Endothelial cell of umbilical vein (primary cell): ENCODE data around the gene KRT77. TPM values are rescaled to one million over a fixed set of nuclear protein-coding genes. Genes with fewer than 3 reads are reported as not detected.

ENCODE experiments used
- BruUV-seq: library from RNA; stranded (reverse); fragments of 400-500 nt; replicated peaks from 2 replicates; lab custom pipeline; 2021; lab: Mats Ljungman, UMichigan
- CTCF ChIA-PET: fragments of 300-600, 350-600 bp; sonication (Branson Sonifier 250); formaldehyde crosslinking; loops from one replicate; lab custom pipeline; 2021; ENCODE audit warnings: antibody characterized with exemption, inconsistent platforms; lab: Charles Lee
- POLR2A ChIA-PET: fragments of 300-600, 350-600 bp; sonication (Branson Sonifier 250); formaldehyde crosslinking; loops from one replicate; lab custom pipeline; 2021; ENCODE audit warnings: antibody characterized with exemption, inconsistent platforms; lab: Charles Lee
- DNase-seq: peaks from one replicate; pipeline ENCODE4 v3.0.0-alpha.2; 2011; ENCODE audit warnings: low read depth, low spot score
- FAIRE-seq: peaks from 2 replicates; lab custom pipeline; 2011; peaks lifted over from hg19 to GRCh38; lab: Jason Lieb, UNC
- H2AFZ ChIP-seq: 2 replicates; pipeline ENCODE4 v1.6.0; 2012; ENCODE audit warnings: low read depth, low read length, control low read depth, inconsistent platforms
- H3K27ac ChIP-seq: 2 replicates; pipeline ENCODE4 v1.5.1; 2011; ENCODE audit warnings: low read depth, mild to moderate bottlenecking, control low read depth, low read length, moderate library complexity; ENCODE audit not compliant: insufficient read depth
- H3K27me3 ChIP-seq, 2 experiments: 2 replicates each; pipeline versions ENCODE4 v1.6.0 to v1.6.1; 2011; ENCODE audit warnings: low read length in 2 of 2, mixed read lengths in 1 of 2; ENCODE audit not compliant: control insufficient read depth in 2 of 2, insufficient read depth in 2 of 2
- H3K36me3 ChIP-seq, 2 experiments: 2 replicates in 1 of 2; 3 replicates in 1 of 2; pipeline ENCODE4 v1.5.1; 2011; ENCODE audit warnings: low read length in 2 of 2, mild to moderate bottlenecking in 1 of 2, moderate library complexity in 1 of 2; ENCODE audit not compliant: control insufficient read depth in 2 of 2, insufficient read depth in 2 of 2; ENCODE audit errors: extremely low read depth in 1 of 2
- H3K4me1 ChIP-seq: 3 replicates; pipeline ENCODE4 v1.5.1; 2011; ENCODE audit warnings: mild to moderate bottlenecking, low read length; ENCODE audit not compliant: control insufficient read depth, insufficient read depth; ENCODE audit errors: extremely low read depth
- H3K4me2 ChIP-seq: 2 replicates; pipeline ENCODE4 v1.6.1; 2011; ENCODE audit warnings: low read length, control low read depth, mixed read lengths; ENCODE audit not compliant: insufficient read depth
- H3K4me3 ChIP-seq, 3 experiments: fragments of 200-600 bp in 1 of 3; sonication (generic), shearing (Covaris generic) in 1 of 3; replicated peaks in 1 of 3; 2 replicates each; pipeline ENCODE4 v1.5.1; 2011 to 2016; ENCODE audit warnings: control low read depth in 3 of 3, low read length in 3 of 3, mild to moderate bottlenecking in 2 of 3, inconsistent platforms in 1 of 3, low read depth in 1 of 3, moderate library complexity in 1 of 3; ENCODE audit not compliant: insufficient read depth in 1 of 3
- H3K79me2 ChIP-seq: 2 replicates; pipeline ENCODE4 v1.6.0; 2012; ENCODE audit warnings: low read length, inconsistent platforms; ENCODE audit not compliant: control insufficient read depth, insufficient read depth
- H3K9ac ChIP-seq: replicated peaks from 2 replicates; pipeline ENCODE3; 2011; ENCODE audit warnings: low read length, control low read depth; ENCODE audit not compliant: insufficient read depth; ENCODE audit errors: extremely low read depth
- H3K9me1 ChIP-seq: replicated peaks from 3 replicates; pipeline ENCODE4 v1.6.0; 2011; ENCODE audit warnings: mild to moderate bottlenecking, low read length; ENCODE audit not compliant: control insufficient read depth, insufficient read depth; ENCODE audit errors: extremely low read depth
- H3K9me3 ChIP-seq: replicated peaks from 2 replicates; pipeline ENCODE4 v1.5.1; 2012; ENCODE audit warnings: low read length, inconsistent platforms; ENCODE audit not compliant: control insufficient read depth, insufficient read depth
- H4K20me1 ChIP-seq: replicated peaks from 2 replicates; pipeline ENCODE3; 2011; ENCODE audit warnings: mild to moderate bottlenecking, low read length; ENCODE audit not compliant: control insufficient read depth, insufficient read depth; ENCODE audit errors: extremely low read depth
- CTCF ChIP-seq, 2 donors: IDR thresholded peaks; 1 replicate in 1 of 2; 2 replicates in 1 of 2; pipeline ENCODE4 v1.5.1; 2011; ENCODE audit warnings: low read length in 2 of 2, mild to moderate bottlenecking in 2 of 2, moderate library complexity in 2 of 2, control low read depth in 1 of 2, inconsistent platforms in 1 of 2, low read depth in 1 of 2; ENCODE audit not compliant: insufficient read depth in 1 of 2; ENCODE audit errors: extremely low read depth in 1 of 2
- EZH2 ChIP-seq: IDR thresholded peaks from 2 replicates; pipeline ENCODE4 v1.6.1; 2012; ENCODE audit warnings: borderline replicate concordance, low read depth, mild to moderate bottlenecking, moderate library complexity, low read length, inconsistent platforms; ENCODE audit not compliant: severe bottlenecking
- FOS ChIP-seq: IDR thresholded peaks from 2 replicates; pipeline ENCODE4 v1.6.1; 2011; ENCODE audit warnings: mild to moderate bottlenecking, low read length, moderate library complexity, borderline replicate concordance; ENCODE audit not compliant: insufficient read depth
- GATA2 ChIP-seq: IDR thresholded peaks from 2 replicates; pipeline ENCODE4 v1.7.0; 2011; ENCODE audit warnings: low read depth, mild to moderate bottlenecking, moderate library complexity, mixed read lengths, low read length; ENCODE audit not compliant: insufficient read length, insufficient read depth
- JUN ChIP-seq: IDR thresholded peaks from 2 replicates; pipeline ENCODE4 v1.6.1; 2011; ENCODE audit warnings: borderline replicate concordance, low read depth; ENCODE audit not compliant: insufficient read length, insufficient read depth
- MYC ChIP-seq: IDR thresholded peaks from one replicate; pipeline ENCODE4 v1.6.1; 2011; ENCODE audit warnings: mild to moderate bottlenecking, low read depth, low read length
- POLR2A ChIP-seq: IDR thresholded peaks from 2 replicates; pipeline ENCODE4 v1.6.1; 2012; ENCODE audit warnings: low read depth, mild to moderate bottlenecking, control low read depth, low read length
- POLR2AphosphoS5 ChIP-seq: IDR thresholded peaks from 2 replicates; pipeline ENCODE4 v1.6.1; 2012; ENCODE audit warnings: low read depth, mild to moderate bottlenecking, control low read depth, low read length, moderate library complexity; ENCODE audit not compliant: insufficient read depth
- dilution Hi-C: fragments of 300-500 bp; cut with MboI; formaldehyde crosslinking; loops from one replicate; pipeline ENCODE4 v1.15.0; 2019; ENCODE audit warnings: low sequenced_read_pairs; ENCODE audit not compliant: extremely low pct_ligation_motif_present
- intact Hi-C: fragments of 100-400 bp; cut with micrococcal nuclease; formaldehyde crosslinking; loops from one replicate; pipeline ENCODE4 v1.10.0; 2022
- polyA plus RNA-seq, 4 experiments: library from polyadenylated mRNA; depleted of rRNA in 3 of 4; stranded (reverse) in 3 of 4; unstranded in 1 of 4; fragments of >200 nt; gene quantifications; 2 replicates each; pipeline versions ENCODE4 v1.2.1 to v1.2.3, GENCODE V29; 2011 to 2012; ENCODE audit warnings: missing spikeins in 1 of 4
- total RNA-seq: library from RNA; stranded (reverse); gene quantifications from 2 replicates; pipeline ENCODE4 v1.2.3, GENCODE V29; 2021
- TF ChIP-seq, protein P1 (sequence below): IDR thresholded peaks from 2 replicates; pipeline ENCODE4 v1.6.1; 2011; ENCODE audit not compliant: insufficient read depth, insufficient read length

The KRT77 gene
- total and polyA plus RNA-seq, 2 donors (not counting 3 experiments of a cell fraction or from before 2014, with no cell fraction given): not detected

DNA sequence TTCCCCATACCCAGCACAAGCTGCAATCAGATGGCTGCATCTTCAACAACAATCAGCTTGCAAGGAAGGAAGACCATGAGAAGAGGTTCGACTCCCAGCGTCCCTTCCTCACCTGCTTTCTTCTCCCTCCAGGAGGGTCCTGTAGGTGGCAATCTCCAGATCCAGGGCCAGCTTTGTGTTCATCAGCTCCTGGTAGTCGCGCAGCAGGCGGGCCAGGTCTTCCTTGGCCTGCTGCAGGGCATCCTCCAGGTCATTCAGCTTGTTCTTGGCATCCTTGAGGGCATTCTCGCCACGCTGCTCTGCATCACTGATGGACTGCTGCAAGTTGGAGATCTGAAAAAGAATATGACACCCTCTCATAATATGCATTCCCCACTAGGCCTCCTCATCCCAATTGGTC lies 27.2 kb downstream of the KRT77 start:
- no peaks in the 10 kb centered on the region for H3K4me1 ChIP-seq
- FAIRE-seq (no peak), DNase-seq (no peak)
- no peaks in the 10 kb centered on the region for H3K36me3 ChIP-seq
- POLR2A ChIA-PET: no interaction called here
- H3K9me1 ChIP-seq: no peaks in the 10 kb centered on the region
- H3K4me3 ChIP-seq: no peak overlapping the region
- CTCF ChIA-PET: interaction anchor here (2.0 kb wide), 1 partner anchor 19 kb away, joined by 5 read pairs; no protein-coding TSS in a partner anchor
- H3K79me2 ChIP-seq: no peaks in the 10 kb centered on the region
- no peak overlapping the region for H3K9ac ChIP-seq
- no peaks in the 10 kb centered on the region for H3K9me3 ChIP-seq
- dilution Hi-C loops (no loop called here), intact Hi-C loops (no loop called here)
- no peaks in the 10 kb centered on the region for H4K20me1 ChIP-seq
- no peak overlapping the region for H2AFZ ChIP-seq
- H3K27ac ChIP-seq: no peak overlapping the region
- H3K4me2 ChIP-seq: no peak overlapping the region
- BruUV-seq: no TSS peak
- TF ChIP-seq EZH2 (no peak), POLR2AphosphoS5 (no peak), MYC (no peak), CTCF (IDR thresholded peaks at IDR 0.05; ENCODE audit: extremely low read depth in 1 of 2, insufficient read depth in 1 of 2, low read depth in 1 of 2, low read length in 2 of 2) (no peak), GATA2 (no peak), POLR2A (no peak), FOS (no peak), JUN (no peak)
- TF ChIP-seq, protein P1, sequence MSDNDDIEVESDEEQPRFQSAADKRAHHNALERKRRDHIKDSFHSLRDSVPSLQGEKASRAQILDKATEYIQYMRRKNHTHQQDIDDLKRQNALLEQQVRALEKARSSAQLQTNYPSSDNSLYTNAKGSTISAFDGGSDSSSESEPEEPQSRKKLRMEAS: no peak
- no peaks in the 10 kb centered on the region for H3K27me3 ChIP-seq
